GM19467 (cell line): ENCODE measurements around the gene DPH2.

Source experiments
- ATAC-seq: cut with Tn5 transposase; IDR thresholded peaks from one replicate; pipeline ENCODE4 v1.9.1; 2021; ENCODE audit warnings: mild to moderate bottlenecking, moderate library complexity; ENCODE audit not compliant: unreplicated experiment

The DPH2 gene

GRCh38 chr1:43981636-43982035 is 11.8 kb downstream of the DPH2 start:
- no peak for ATAC-seq

- no peak for ATAC-seq
Observed at GRCh38 chr1:43982241-43982640, 12.4 kb downstream of the DPH2 start.

- no peak for ATAC-seq
Observed at GRCh38 chr1:43982808-43983207, 13.0 kb downstream of the DPH2 start.

GRCh38 chr1:43983253-43983899 is 13.6 kb downstream of the DPH2 start:
- no peak for ATAC-seq

GRCh38 chr1:43984855-43985254 is 15.0 kb downstream of the DPH2 start:
- ATAC-seq: no peak

- ATAC-seq: no peak
Observed at GRCh38 chr1:43985984-43986595, 16.3 kb downstream of the DPH2 start.

- ATAC-seq: no peak
Observed at GRCh38 chr1:43986712-43987111, 16.9 kb downstream of the DPH2 start.

- ATAC-seq: no peak
Observed at GRCh38 chr1:43987159-43987902, 17.5 kb downstream of the DPH2 start.

GRCh38 chr1:43990271-43991199 is 20.7 kb downstream of the DPH2 start:
- no peak for ATAC-seq

- ATAC-seq: no peak
Observed at GRCh38 chr1:43991200-43991475, 21.3 kb downstream of the DPH2 start.

GRCh38 chr1:43991476-43992231 is 21.8 kb downstream of the DPH2 start, which contains the start of gene CCDC24:
CCDC24 (plus strand) TSS chr1:43991599; CDS start chr1:43991879, 280 bp downstream.
- ATAC-seq: peak; percentile 67

GRCh38 chr1:43992232-43992995 is 22.6 kb downstream of the DPH2 start:
- no peak for ATAC-seq

- no peak for ATAC-seq
Observed at GRCh38 chr1:43993206-43993914, 23.6 kb downstream of the DPH2 start.

GRCh38 chr1:43994071-43994470 is 24.3 kb downstream of the DPH2 start:
- no peak for ATAC-seq

GRCh38 chr1:43994794-43995790 is 25.3 kb downstream of the DPH2 start:
- no peak for ATAC-seq

GRCh38 chr1:43995984-43996732 is 26.3 kb downstream of the DPH2 start:
- no peak for ATAC-seq

GRCh38 chr1:43996733-43997115 is 26.9 kb downstream of the DPH2 start:
- no peak for ATAC-seq
